ENCODE data around the gene NOXA1.

NOXA1 gene

GRCh38 chr9:137422604-137423513, at the start of gene NOXA1, which contains the start of gene EXD3 (continued):
- TF ChIP-seq ZNF221 (tag by site-specific recombination; IDR thresholded peaks at IDR 0.05; ENCODE audit: borderline replicate concordance) (no peak), ZNF394 (tag by site-specific recombination; IDR thresholded peaks at IDR 0.05; ENCODE audit: borderline replicate concordance) (no peak)

DNA sequence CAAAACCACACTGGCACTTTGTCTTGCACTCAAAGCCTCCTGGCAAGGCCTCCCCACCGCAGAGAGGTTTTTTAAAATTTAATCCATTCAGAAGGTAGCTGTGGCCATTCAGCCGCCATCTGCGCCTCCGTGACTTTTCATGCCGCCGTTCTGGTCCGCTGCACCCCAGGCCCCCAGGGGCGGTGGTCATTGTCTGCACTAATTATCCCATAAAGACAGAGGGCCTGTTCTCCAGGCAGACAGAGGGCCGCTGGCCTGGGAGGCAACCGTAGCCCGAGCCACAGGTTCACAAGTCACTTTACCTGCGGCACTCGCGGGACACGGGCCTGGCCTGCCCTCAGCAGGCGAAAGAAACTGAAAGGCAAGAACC, 49.6 kb upstream of the NOXA1 start:
- no peaks in the 10 kb centered on the region for H3K9me3 ChIP-seq (ENCODE audit: control insufficient read depth, insufficient read depth, low read depth, low read length)
- H3K36me3 ChIP-seq (ENCODE audit: control insufficient read depth in 2 of 2, insufficient read depth in 1 of 2, low read length in 2 of 2), result no peaks in the 10 kb centered on the region
- no peak overlapping the region for H3K27ac ChIP-seq (ENCODE audit: extremely low read depth, low read depth, low read length)
- H3K4me3 ChIP-seq (ENCODE audit: low read depth, low read length), result no peak overlapping the region
- H3K4me1 ChIP-seq (ENCODE audit: control insufficient read depth, insufficient read depth, low read length), result no peaks in the 10 kb centered on the region
- ChIA-PET POLR2A (no interaction called here), CTCF (interaction anchor here (0.5 kb wide), 1 partner anchor 582 kb away, joined by 4 read pairs; the partner anchor contains the start of gene TMEM141)
- TF ChIP-seq ZNF16 (tag by site-specific recombination; IDR thresholded peaks at IDR 0.05; ENCODE audit: low read depth), result no peak
- no peak for TF ChIP-seq ZNF677 (tag by site-specific recombination; IDR thresholded peaks at IDR 0.05)

- POLR2A ChIA-PET, result interaction anchor here (1.9 kb wide), 1 partner anchor 72 kb away, joined by 4 read pairs; the partner anchor contains the start of gene NRARP
- H3K9me3 ChIP-seq (ENCODE audit: control insufficient read depth, insufficient read depth, low read depth, low read length), result no peaks in the 10 kb centered on the region
- H3K4me3 ChIP-seq (ENCODE audit: low read depth, low read length), result no peak overlapping the region
- no peaks in the 10 kb centered on the region for H3K36me3 ChIP-seq (ENCODE audit: control insufficient read depth in 2 of 2, insufficient read depth in 1 of 2, low read length in 2 of 2)
- no peak overlapping the region for H3K27ac ChIP-seq (ENCODE audit: extremely low read depth, low read depth, low read length)
- CTCF ChIA-PET, result interaction anchor here (0.5 kb wide), 1 partner anchor 583 kb away, joined by 4 read pairs; the partner anchor contains the start of gene TMEM141
- H3K4me1 ChIP-seq (ENCODE audit: control insufficient read depth, insufficient read depth, low read length), result no peaks in the 10 kb centered on the region
- TF ChIP-seq ZNF155 (tag by site-specific recombination; IDR thresholded peaks at IDR 0.05), result no peak
- TF ChIP-seq ZNF830 (tag by site-specific recombination; IDR thresholded peaks at IDR 0.05; ENCODE audit: low read depth), result no peak
- no peak for TF ChIP-seq ZNF623 (tag by site-specific recombination; IDR thresholded peaks at IDR 0.05)
- TF ChIP-seq ZNF48 (tag by site-specific recombination; IDR thresholded peaks at IDR 0.05), result no peak
- TF ChIP-seq ZFP41 (tag by site-specific recombination; IDR thresholded peaks at IDR 0.05; ENCODE audit: borderline replicate concordance), result no peak
- TF ChIP-seq ZNF501 (tag by site-specific recombination; IDR thresholded peaks at IDR 0.05), result no peak
- TF ChIP-seq ZNF19 (tag by site-specific recombination; IDR thresholded peaks at IDR 0.05; ENCODE audit: low read depth), result no peak
- no peak for TF ChIP-seq PRDM4 (tag by site-specific recombination; IDR thresholded peaks at IDR 0.05)
- TF ChIP-seq, protein P1, sequence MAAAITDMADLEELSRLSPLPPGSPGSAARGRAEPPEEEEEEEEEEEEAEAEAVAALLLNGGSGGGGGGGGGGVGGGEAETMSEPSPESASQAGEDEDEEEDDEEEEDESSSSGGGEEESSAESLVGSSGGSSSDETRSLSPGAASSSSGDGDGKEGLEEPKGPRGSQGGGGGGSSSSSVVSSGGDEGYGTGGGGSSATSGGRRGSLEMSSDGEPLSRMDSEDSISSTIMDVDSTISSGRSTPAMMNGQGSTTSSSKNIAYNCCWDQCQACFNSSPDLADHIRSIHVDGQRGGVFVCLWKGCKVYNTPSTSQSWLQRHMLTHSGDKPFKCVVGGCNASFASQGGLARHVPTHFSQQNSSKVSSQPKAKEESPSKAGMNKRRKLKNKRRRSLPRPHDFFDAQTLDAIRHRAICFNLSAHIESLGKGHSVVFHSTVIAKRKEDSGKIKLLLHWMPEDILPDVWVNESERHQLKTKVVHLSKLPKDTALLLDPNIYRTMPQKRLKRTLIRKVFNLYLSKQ (tag by site-specific recombination; IDR thresholded peaks at IDR 0.05; ENCODE audit: borderline replicate concordance), result no peak
- TF ChIP-seq ZNF596 (tag by site-specific recombination; IDR thresholded peaks at IDR 0.05), result no peak
Observed at GRCh38 chr9:137374131-137374845, 48.9 kb upstream of the NOXA1 start.

Measured in HEK293 (cell line).